MCF 10A (cell line): ENCODE measurements around the gene SCN4A. TPM values are rescaled to one million over a fixed set of nuclear protein-coding genes. Genes with fewer than 3 reads are reported as not detected.
A peak's percentile ranks its signal among the peaks of the same experiment; 100 is the strongest.

Source experiments
- BruUV-seq: library from RNA; stranded (reverse); fragments of 400-500 nt; replicated peaks from 2 replicates; lab custom pipeline; 2021; lab: Mats Ljungman, UMichigan
- CTCF ChIA-PET: fragments of 300-600 bp; sonication (Branson Sonifier 250); formaldehyde crosslinking; extraction: SDS; loops from one replicate; lab custom pipeline; 2021; ENCODE audit warnings: antibody characterized with exemption, inconsistent platforms; lab: Yijun Ruan, JAX
- POLR2A ChIA-PET: fragments of 300-600, 350-650 bp; sonication (Branson Sonifier 250); formaldehyde crosslinking; extraction: SDS; loops from one replicate; lab custom pipeline; 2020; ENCODE audit warnings: antibody characterized with exemption, inconsistent platforms; lab: Yijun Ruan, JAX
- DNase-seq: peaks from one replicate; pipeline ENCODE4 v3.0.0-alpha.2; 2018; ENCODE audit not compliant: unreplicated experiment
- H3K27ac Mint-ChIP-seq: one replicate; pipeline ENCODE4 v1.8.0; 2022; ENCODE audit warnings: mild to moderate bottlenecking, low read depth, mixed read lengths; ENCODE audit not compliant: unreplicated experiment
- H3K27me3 Mint-ChIP-seq: one replicate; pipeline ENCODE4 v1.8.0; 2022; ENCODE audit warnings: mixed read lengths; ENCODE audit not compliant: insufficient read depth, unreplicated experiment
- H3K36me3 Mint-ChIP-seq: one replicate; pipeline ENCODE4 v1.8.0; 2022; ENCODE audit warnings: mild to moderate bottlenecking, moderate library complexity, mixed read lengths; ENCODE audit not compliant: insufficient read depth, unreplicated experiment
- H3K4me1 Mint-ChIP-seq: one replicate; pipeline ENCODE4 v1.8.0; 2022; ENCODE audit warnings: mixed read lengths; ENCODE audit not compliant: insufficient read depth, unreplicated experiment
- H3K4me3 Mint-ChIP-seq: one replicate; pipeline ENCODE4 v1.8.0; 2022; ENCODE audit warnings: mild to moderate bottlenecking, moderate library complexity, mixed read lengths; ENCODE audit not compliant: unreplicated experiment
- H3K9me3 Mint-ChIP-seq: one replicate; pipeline ENCODE4 v1.8.0; 2022; ENCODE audit warnings: mixed read lengths; ENCODE audit not compliant: unreplicated experiment
- intact Hi-C: fragments of 100-400 bp; cut with micrococcal nuclease; formaldehyde crosslinking; loops from 2 replicates; pipeline ENCODE4 v1.14.1; 2022
- total RNA-seq: library from RNA; stranded (reverse); gene quantifications from 2 replicates; pipeline ENCODE4 v1.2.3, GENCODE V29; 2022
- TF ChIP-seq, protein P1 (sequence below): fragments of 200-600 bp; IDR thresholded peaks from one replicate; pipeline ENCODE4 v1.8.0; 2022; ENCODE audit warnings: antibody characterized with exemption, mild to moderate bottlenecking; ENCODE audit not compliant: unreplicated experiment

SCN4A gene
- total RNA-seq, 1 experiment from 2014 or later, result not detected

GRCh38 chr17:63974594-63975192, 2.0 kb upstream of the SCN4A start:
- H3K27me3 Mint-ChIP-seq, result no peaks in the 10 kb centered on the region
- TF ChIP-seq, protein P1, sequence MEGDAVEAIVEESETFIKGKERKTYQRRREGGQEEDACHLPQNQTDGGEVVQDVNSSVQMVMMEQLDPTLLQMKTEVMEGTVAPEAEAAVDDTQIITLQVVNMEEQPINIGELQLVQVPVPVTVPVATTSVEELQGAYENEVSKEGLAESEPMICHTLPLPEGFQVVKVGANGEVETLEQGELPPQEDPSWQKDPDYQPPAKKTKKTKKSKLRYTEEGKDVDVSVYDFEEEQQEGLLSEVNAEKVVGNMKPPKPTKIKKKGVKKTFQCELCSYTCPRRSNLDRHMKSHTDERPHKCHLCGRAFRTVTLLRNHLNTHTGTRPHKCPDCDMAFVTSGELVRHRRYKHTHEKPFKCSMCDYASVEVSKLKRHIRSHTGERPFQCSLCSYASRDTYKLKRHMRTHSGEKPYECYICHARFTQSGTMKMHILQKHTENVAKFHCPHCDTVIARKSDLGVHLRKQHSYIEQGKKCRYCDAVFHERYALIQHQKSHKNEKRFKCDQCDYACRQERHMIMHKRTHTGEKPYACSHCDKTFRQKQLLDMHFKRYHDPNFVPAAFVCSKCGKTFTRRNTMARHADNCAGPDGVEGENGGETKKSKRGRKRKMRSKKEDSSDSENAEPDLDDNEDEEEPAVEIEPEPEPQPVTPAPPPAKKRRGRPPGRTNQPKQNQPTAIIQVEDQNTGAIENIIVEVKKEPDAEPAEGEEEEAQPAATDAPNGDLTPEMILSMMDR, result no peak
- H3K9me3 Mint-ChIP-seq, result no peaks in the 10 kb centered on the region
- peak overlapping the region; percentile 9 for H3K4me3 Mint-ChIP-seq
- peaks cover 20% of the 10 kb centered on the region for H3K4me1 Mint-ChIP-seq
- intact Hi-C loops, result no loop called here
- POLR2A ChIA-PET, result interaction anchor here (1.1 kb wide), 1 partner anchor 11 kb away, joined by 3 read pairs; no protein-coding TSS in a partner anchor
- CTCF ChIA-PET, result interaction anchor here (0.6 to 1.3 kb wide), 6 partner anchors 19 to 433 kb away, joined by 3 to 6 read pairs (median 4); no protein-coding TSS in a partner anchor
- H3K36me3 Mint-ChIP-seq, result no peaks in the 10 kb centered on the region
- H3K27ac Mint-ChIP-seq, result no peak overlapping the region
- DNase-seq, result peak; percentile 48
- BruUV-seq, result no TSS peak

GRCh38 chr17:63973930-63974593, 1.3 kb upstream of the SCN4A start:
- DNase-seq, result peak; percentile 59
- Mint-ChIP-seq H3K27ac (no peak overlapping the region), H3K4me3 (peak overlapping the region; percentile 9), H3K9me3 (no peaks in the 10 kb centered on the region), H3K4me1 (peaks cover 20% of the 10 kb centered on the region), H3K36me3 (no peaks in the 10 kb centered on the region), H3K27me3 (no peaks in the 10 kb centered on the region)
- BruUV-seq, result no TSS peak
- TF ChIP-seq, protein P1, result no peak
- intact Hi-C loops, result no loop called here
- ChIA-PET CTCF (interaction anchor here (0.6 to 1.3 kb wide), 5 partner anchors 20 to 434 kb away, joined by 3 to 6 read pairs (median 4); no protein-coding TSS in a partner anchor), POLR2A (no interaction called here)

GRCh38 chr17:63973247-63973646, 529 bp upstream of the SCN4A start:
- H3K27ac Mint-ChIP-seq, result no peak overlapping the region
- DNase-seq, result no peak
- CTCF ChIA-PET, result interaction anchor here (1.3 kb wide), 1 partner anchor 21 kb away, joined by 4 read pairs; no protein-coding TSS in a partner anchor
- H3K27me3 Mint-ChIP-seq, result no peaks in the 10 kb centered on the region
- POLR2A ChIA-PET, result no interaction called here
- intact Hi-C loops, result no loop called here
- no peaks in the 10 kb centered on the region for H3K9me3 Mint-ChIP-seq
- H3K4me3 Mint-ChIP-seq, result no peak overlapping the region
- H3K36me3 Mint-ChIP-seq, result no peaks in the 10 kb centered on the region
- peaks cover 20% of the 10 kb centered on the region for H3K4me1 Mint-ChIP-seq
- TF ChIP-seq, protein P1, result no peak
- no TSS peak for BruUV-seq

DNA sequence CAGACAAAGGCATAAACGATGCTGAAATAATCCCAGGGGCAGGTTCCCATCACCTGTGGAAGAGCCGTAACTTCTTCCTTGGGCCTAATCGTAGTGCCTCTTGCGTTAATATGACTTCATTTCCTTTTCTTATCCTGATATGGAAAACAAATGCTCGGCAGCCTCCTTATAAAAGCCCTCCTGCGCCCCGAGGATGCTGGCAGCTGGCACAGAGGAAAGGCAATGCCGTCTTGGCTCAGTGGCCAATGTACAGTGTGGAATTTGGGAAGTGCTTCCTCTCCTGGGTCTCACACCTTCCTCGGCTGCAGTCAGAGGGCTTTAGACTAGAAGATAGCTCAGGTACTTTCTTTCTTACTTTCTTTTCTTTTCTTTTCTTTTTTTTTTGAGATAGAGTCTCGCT, 3.4 kb downstream of the SCN4A start:
- Mint-ChIP-seq H3K9me3 (no peaks in the 10 kb centered on the region), H3K27ac (no peak overlapping the region), H3K36me3 (no peaks in the 10 kb centered on the region), H3K4me1 (peaks cover 9% of the 10 kb centered on the region), H3K4me3 (no peak overlapping the region), H3K27me3 (no peaks in the 10 kb centered on the region)
- ChIA-PET POLR2A (no interaction called here), CTCF (interaction anchor here (0.7 to 1.1 kb wide), 2 partner anchors 47 to 89 kb away, joined by 3 to 4 read pairs; no protein-coding TSS in a partner anchor)
- TF ChIP-seq, protein P1, result no peak
- DNase-seq, result no peak
- no TSS peak for BruUV-seq
- intact Hi-C loops, result no loop called here
